ENCODE measurements around the gene KCNJ18. TPM values are rescaled to one million over a fixed set of nuclear protein-coding genes. Genes with fewer than 3 reads are reported as not detected.
"Not testable (repeated sequence)": the region's sequence is repeated elsewhere in the genome, so short reads cannot be mapped to it uniquely, and the experiment has no call there.

Gene KCNJ18
- total RNA-seq, 4 donors from 2014 or later: not detected

GRCh38 chr17:21742326-21742725, 50.0 kb downstream of the KCNJ18 start:
- Histone ChIP-seq H3K27ac (no peak overlapping the region), H3K4me3 (no peak overlapping the region), H3K36me3 (no peaks in the 10 kb centered on the region), H3K27me3 (no peaks in the 10 kb centered on the region), H3K9me3 (no peaks in the 10 kb centered on the region), H3K4me1 (no peaks in the 10 kb centered on the region)
- DNase-seq: no peak
- TF ChIP-seq CTCF (IDR thresholded peaks at IDR 0.05) (no peak), POLR2A (IDR thresholded peaks at IDR 0.05) (no peak)

GRCh38 chr17:21744151-21744550, 51.8 kb downstream of the KCNJ18 start:
- not testable (repeated sequence) for DNase-seq, H3K36me3 ChIP-seq, H3K27me3 ChIP-seq, H3K4me1 ChIP-seq, H3K9me3 ChIP-seq, H3K4me3 ChIP-seq, H3K27ac ChIP-seq

GRCh38 chr17:21744621-21745020, 52.3 kb downstream of the KCNJ18 start:
- H3K27me3 ChIP-seq, H3K9me3 ChIP-seq: not testable (repeated sequence)

GRCh38 chr17:21745385-21746054, 53.2 kb downstream of the KCNJ18 start:
- not testable (repeated sequence) for H3K9me3 ChIP-seq, H3K36me3 ChIP-seq, H3K4me3 ChIP-seq, H3K27me3 ChIP-seq, H3K4me1 ChIP-seq, DNase-seq, H3K27ac ChIP-seq

More at GRCh38 chr17:21744621-21745020, 52.3 kb downstream of the KCNJ18 start:
- H3K4me3 ChIP-seq, DNase-seq, H3K27ac ChIP-seq, H3K36me3 ChIP-seq, H3K4me1 ChIP-seq: not testable (repeated sequence)

GRCh38 chr17:21746415-21746814, 54.1 kb downstream of the KCNJ18 start:
- not testable (repeated sequence) for H3K4me1 ChIP-seq, H3K36me3 ChIP-seq, H3K9me3 ChIP-seq, H3K27me3 ChIP-seq, H3K27ac ChIP-seq, H3K4me3 ChIP-seq, DNase-seq

- H3K9me3 ChIP-seq, H3K27ac ChIP-seq, H3K36me3 ChIP-seq, DNase-seq, H3K27me3 ChIP-seq, H3K4me3 ChIP-seq, H3K4me1 ChIP-seq: not testable (repeated sequence)
Measured at GRCh38 chr17:21747195-21747915, 55.0 kb downstream of the KCNJ18 start.

GRCh38 chr17:21748686-21749085, 56.4 kb downstream of the KCNJ18 start:
- not testable (repeated sequence) for H3K27ac ChIP-seq, H3K9me3 ChIP-seq, H3K36me3 ChIP-seq, H3K27me3 ChIP-seq, DNase-seq, H3K4me3 ChIP-seq, H3K4me1 ChIP-seq

- H3K4me3 ChIP-seq, H3K4me1 ChIP-seq, H3K27me3 ChIP-seq, DNase-seq, H3K27ac ChIP-seq, H3K9me3 ChIP-seq, H3K36me3 ChIP-seq: not testable (repeated sequence)
Measured at GRCh38 chr17:21749696-21750531, 57.6 kb downstream of the KCNJ18 start.

GRCh38 chr17:21751111-21751510, 58.8 kb downstream of the KCNJ18 start:
- H3K27me3 ChIP-seq, H3K36me3 ChIP-seq, H3K9me3 ChIP-seq, H3K27ac ChIP-seq, H3K4me3 ChIP-seq, H3K4me1 ChIP-seq, DNase-seq: not testable (repeated sequence)

Data from Peyer's patch (tissue), 4 donors.